SU-DHL-6 (cell line): ENCODE data around the gene RAE1.

ENCODE experiments used
- CTCF ChIP-seq: fragments of 200-600 bp; sonication (generic); IDR thresholded peaks from one replicate; pipeline ENCODE4 v1.5.1; 2017; ENCODE audit warnings: antibody characterized with exemption, mild to moderate bottlenecking, low read length, moderate library complexity; ENCODE audit not compliant: insufficient read depth, poor library complexity, severe bottlenecking
- EZH2phosphoT487 ChIP-seq: fragments of 200-600 bp; sonication (generic), shearing (Covaris generic); conservative IDR thresholded peaks from 2 replicates; pipeline ENCODE4 v1.6.1; 2018; ENCODE audit warnings: mild to moderate bottlenecking, antibody characterized with exemption, low read length, moderate library complexity, mixed read lengths

- no peak for TF ChIP-seq CTCF
- TF ChIP-seq EZH2phosphoT487, result no peak
These were observed 33.4 kb downstream of the RAE1 start for GRCh38 chr20:57384486-57384885.
